Suprapubic skin (tissue), 4 donors: ENCODE data around the gene CFAP65. TPM values are rescaled to one million over a fixed set of nuclear protein-coding genes. Genes with fewer than 3 reads are reported as not detected.

Experiments used
- DNase-seq, 2 donors: peaks; one replicate each; pipeline ENCODE4 v3.0.0-alpha.2; 2019; ENCODE audit warnings: low spot score in 2 of 2
- H3K27ac ChIP-seq: fragments of 200-600 bp; sonication (generic); one replicate; pipeline ENCODE4 v1.5.1; 2019
- H3K27me3 ChIP-seq: fragments of 200-600 bp; sonication (generic); one replicate; pipeline ENCODE4 v1.5.1; 2019
- H3K36me3 ChIP-seq: fragments of 200-600 bp; sonication (generic); one replicate; pipeline ENCODE4 v1.5.1; 2019
- H3K4me1 ChIP-seq: fragments of 200-600 bp; sonication (generic); one replicate; pipeline ENCODE4 v1.5.1; 2019
- H3K4me3 ChIP-seq: fragments of 200-600 bp; sonication (generic); one replicate; pipeline ENCODE4 v1.5.1; 2019; ENCODE audit warnings: mild to moderate bottlenecking
- H3K9me3 ChIP-seq: fragments of 200-600 bp; sonication (generic); one replicate; pipeline ENCODE4 v1.5.1; 2019
- EP300 ChIP-seq: sonication (generic); formaldehyde crosslinking; IDR thresholded peaks from one replicate; pipeline ENCODE4 v1.6.1; 2017; ENCODE audit warnings: antibody characterized with exemption
- POLR2A ChIP-seq, 2 donors: fragments of 450-650 bp; IDR thresholded peaks; one replicate each; pipeline ENCODE4 v1.6.1; 2017; ENCODE audit warnings: antibody characterized with exemption in 2 of 2, mild to moderate bottlenecking in 2 of 2, moderate library complexity in 2 of 2
- POLR2AphosphoS5 ChIP-seq, 3 donors: sonication (generic); formaldehyde crosslinking; IDR thresholded peaks; one replicate each; pipeline ENCODE4 v1.6.1; 2017; ENCODE audit warnings: antibody characterized with exemption in 3 of 3
- WGBS: methylation state at CpG from one replicate; pipeline ENCODE4 v1.1.5; 2018; 5-methylcytosine and 5-hydroxymethylcytosine counted together
- total RNA-seq, 4 donors: library from RNA; depleted of rRNA; stranded (reverse); fragments of >200 nt; gene quantifications; one replicate each; pipeline ENCODE4 v1.1.0, GENCODE V29; 2016
- TF ChIP-seq, protein P1 (sequence below), 2 donors: fragments of 200-600 bp in 1 of 2; fragments of 450-650 bp in 1 of 2; sonication (generic) in 1 of 2; IDR thresholded peaks; one replicate each; pipeline ENCODE4 v1.5.1; 2016 to 2019; ENCODE audit warnings: antibody characterized with exemption in 2 of 2, mild to moderate bottlenecking in 1 of 2, moderate library complexity in 1 of 2

The CFAP65 gene
- total RNA-seq, 4 donors from 2014 or later: not detected

DNA sequence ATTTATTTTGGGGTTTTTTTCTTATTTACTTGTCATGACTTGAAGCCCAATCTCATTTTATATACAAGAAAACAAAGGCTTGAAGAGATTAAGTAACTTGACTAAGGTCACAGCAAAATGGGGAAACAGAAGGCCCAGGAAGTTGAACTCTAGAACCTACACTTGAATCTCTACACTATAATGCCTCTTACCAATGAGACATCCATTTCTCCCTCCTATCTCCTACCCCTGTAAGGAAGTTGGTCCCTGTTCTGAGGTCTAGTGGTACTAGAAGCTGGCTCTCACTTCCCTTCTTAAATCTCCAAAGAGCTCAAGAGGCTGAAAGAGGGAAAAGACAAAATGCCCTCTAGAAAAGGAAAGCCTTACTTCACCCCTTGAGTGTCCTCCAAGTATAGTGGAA lies 44.9 kb upstream of the CFAP65 start:
- no peaks in the 10 kb centered on the region for H3K36me3 ChIP-seq
- TF ChIP-seq, protein P1, sequence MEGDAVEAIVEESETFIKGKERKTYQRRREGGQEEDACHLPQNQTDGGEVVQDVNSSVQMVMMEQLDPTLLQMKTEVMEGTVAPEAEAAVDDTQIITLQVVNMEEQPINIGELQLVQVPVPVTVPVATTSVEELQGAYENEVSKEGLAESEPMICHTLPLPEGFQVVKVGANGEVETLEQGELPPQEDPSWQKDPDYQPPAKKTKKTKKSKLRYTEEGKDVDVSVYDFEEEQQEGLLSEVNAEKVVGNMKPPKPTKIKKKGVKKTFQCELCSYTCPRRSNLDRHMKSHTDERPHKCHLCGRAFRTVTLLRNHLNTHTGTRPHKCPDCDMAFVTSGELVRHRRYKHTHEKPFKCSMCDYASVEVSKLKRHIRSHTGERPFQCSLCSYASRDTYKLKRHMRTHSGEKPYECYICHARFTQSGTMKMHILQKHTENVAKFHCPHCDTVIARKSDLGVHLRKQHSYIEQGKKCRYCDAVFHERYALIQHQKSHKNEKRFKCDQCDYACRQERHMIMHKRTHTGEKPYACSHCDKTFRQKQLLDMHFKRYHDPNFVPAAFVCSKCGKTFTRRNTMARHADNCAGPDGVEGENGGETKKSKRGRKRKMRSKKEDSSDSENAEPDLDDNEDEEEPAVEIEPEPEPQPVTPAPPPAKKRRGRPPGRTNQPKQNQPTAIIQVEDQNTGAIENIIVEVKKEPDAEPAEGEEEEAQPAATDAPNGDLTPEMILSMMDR (IDR thresholded peaks at IDR 0.05): no peak
- no peak for TF ChIP-seq POLR2A (IDR thresholded peaks at IDR 0.05)
- no peak for TF ChIP-seq EP300
- TF ChIP-seq POLR2AphosphoS5 (IDR thresholded peaks at IDR 0.05): no peak
- H3K27ac ChIP-seq: no peak overlapping the region
- H3K4me3 ChIP-seq: no peak overlapping the region
- no peaks in the 10 kb centered on the region for H3K4me1 ChIP-seq
- no peaks in the 10 kb centered on the region for H3K27me3 ChIP-seq
- DNase-seq: no peak
- H3K9me3 ChIP-seq: no peaks in the 10 kb centered on the region

DNA sequence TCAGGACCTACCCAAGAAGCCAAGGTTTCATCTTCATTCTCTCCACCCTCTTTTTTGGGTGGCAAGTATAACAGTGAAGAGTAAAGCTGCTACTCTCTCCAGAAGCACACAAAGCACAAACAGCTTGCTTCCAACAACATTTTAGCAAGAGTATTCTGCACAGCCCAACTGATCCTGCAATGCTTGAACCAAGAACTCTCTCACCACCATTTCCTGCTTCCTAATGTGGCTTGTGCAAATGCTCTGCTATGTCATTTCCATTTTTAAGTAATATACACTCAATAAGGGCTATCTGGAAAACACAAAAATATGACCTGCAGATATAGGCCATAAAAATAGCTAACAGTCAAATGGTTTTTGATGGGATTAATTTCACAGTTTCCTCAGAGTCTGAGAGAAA lies 43.5 kb upstream of the CFAP65 start:
- no peak overlapping the region for H3K4me3 ChIP-seq
- no peak overlapping the region for H3K27ac ChIP-seq
- DNase-seq: no peak
- no peaks in the 10 kb centered on the region for H3K36me3 ChIP-seq
- no peaks in the 10 kb centered on the region for H3K27me3 ChIP-seq
- no peaks in the 10 kb centered on the region for H3K9me3 ChIP-seq
- H3K4me1 ChIP-seq: no peaks in the 10 kb centered on the region
- TF ChIP-seq, protein P1 (IDR thresholded peaks at IDR 0.05): no peak
- TF ChIP-seq POLR2A (IDR thresholded peaks at IDR 0.05): no peak
- TF ChIP-seq POLR2AphosphoS5 (IDR thresholded peaks at IDR 0.05): no peak
- TF ChIP-seq EP300: no peak

- peaks cover 5% of the 10 kb centered on the region for H3K36me3 ChIP-seq
- WGBS: 72% methylated on average over 5 of the region's 5 CpGs
- H3K4me1 ChIP-seq: no peaks in the 10 kb centered on the region
- no peaks in the 10 kb centered on the region for H3K27me3 ChIP-seq
- no peaks in the 10 kb centered on the region for H3K9me3 ChIP-seq
- H3K4me3 ChIP-seq: no peak overlapping the region
- no peak for TF ChIP-seq POLR2AphosphoS5 (IDR thresholded peaks at IDR 0.05)
- no peak for TF ChIP-seq EP300
- no peak for TF ChIP-seq POLR2A (IDR thresholded peaks at IDR 0.05)
- TF ChIP-seq, protein P1 (IDR thresholded peaks at IDR 0.05): no peak
- DNase-seq: no peak
- H3K27ac ChIP-seq: no peak overlapping the region
Measured at GRCh38 chr2:219082332-219082958, 41.1 kb upstream of the CFAP65 start.

GRCh38 chr2:219081701-219082331 lies 40.5 kb upstream of the CFAP65 start:
- Histone ChIP-seq H3K27ac (no peak overlapping the region), H3K9me3 (no peaks in the 10 kb centered on the region), H3K36me3 (peaks cover 12% of the 10 kb centered on the region), H3K27me3 (no peaks in the 10 kb centered on the region), H3K4me3 (no peak overlapping the region), H3K4me1 (no peaks in the 10 kb centered on the region)
- DNase-seq: no peak
- TF ChIP-seq, protein P1 (IDR thresholded peaks at IDR 0.05): no peak
- TF ChIP-seq POLR2A (IDR thresholded peaks at IDR 0.05) (no peak), EP300 (no peak), POLR2AphosphoS5 (IDR thresholded peaks at IDR 0.05) (no peak)

DNA sequence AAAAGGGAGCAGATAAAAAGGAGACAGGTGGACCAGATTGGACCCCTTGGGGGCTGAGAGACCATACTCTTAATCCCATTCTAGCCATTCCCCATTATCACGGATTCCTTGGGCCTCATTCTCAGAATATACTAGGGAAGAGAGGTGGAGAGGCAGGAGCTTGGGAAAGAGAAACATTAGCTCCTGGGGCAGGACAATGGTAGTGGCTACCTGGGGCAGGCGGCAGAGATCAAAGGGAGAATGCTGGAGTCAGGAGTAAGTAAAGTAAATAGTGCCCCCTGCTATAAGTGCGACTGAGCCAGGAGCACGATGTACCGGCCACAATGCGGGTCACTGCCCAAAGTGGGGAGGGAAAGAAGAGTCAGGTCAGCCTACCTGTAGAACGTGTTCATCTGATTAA lies 39.8 kb upstream of the CFAP65 start:
- Histone ChIP-seq H3K27me3 (no peaks in the 10 kb centered on the region), H3K27ac (no peak overlapping the region), H3K4me1 (no peaks in the 10 kb centered on the region), H3K4me3 (no peak overlapping the region), H3K9me3 (no peaks in the 10 kb centered on the region), H3K36me3 (peaks cover 19% of the 10 kb centered on the region)
- 93% methylated on average over 7 of the region's 7 CpGs for WGBS
- TF ChIP-seq, protein P1 (IDR thresholded peaks at IDR 0.05): no peak
- TF ChIP-seq POLR2A (IDR thresholded peaks at IDR 0.05): no peak
- DNase-seq: no peak
